Suprapubic skin (tissue), 4 donors: ENCODE results near the gene LPIN2. TPM values are rescaled to one million over a fixed set of nuclear protein-coding genes. Genes with fewer than 3 reads are reported as not detected.

Experiments used
- DNase-seq, 2 donors: peaks; one replicate each; pipeline ENCODE4 v3.0.0-alpha.2; 2019; ENCODE audit warnings: low spot score in 2 of 2
- H3K27ac ChIP-seq: fragments of 200-600 bp; sonication (generic); one replicate; pipeline ENCODE4 v1.5.1; 2019
- H3K27me3 ChIP-seq: fragments of 200-600 bp; sonication (generic); one replicate; pipeline ENCODE4 v1.5.1; 2019
- H3K36me3 ChIP-seq: fragments of 200-600 bp; sonication (generic); one replicate; pipeline ENCODE4 v1.5.1; 2019
- H3K4me1 ChIP-seq: fragments of 200-600 bp; sonication (generic); one replicate; pipeline ENCODE4 v1.5.1; 2019
- H3K4me3 ChIP-seq: fragments of 200-600 bp; sonication (generic); one replicate; pipeline ENCODE4 v1.5.1; 2019; ENCODE audit warnings: mild to moderate bottlenecking
- H3K9me3 ChIP-seq: fragments of 200-600 bp; sonication (generic); one replicate; pipeline ENCODE4 v1.5.1; 2019
- CTCF ChIP-seq, 2 donors: fragments of 200-600 bp in 1 of 2; fragments of 450-650 bp in 1 of 2; sonication (generic) in 1 of 2; IDR thresholded peaks; one replicate each; pipeline ENCODE4 v1.5.1; 2016 to 2019; ENCODE audit warnings: antibody characterized with exemption in 2 of 2, mild to moderate bottlenecking in 1 of 2, moderate library complexity in 1 of 2
- EP300 ChIP-seq: sonication (generic); formaldehyde crosslinking; IDR thresholded peaks from one replicate; pipeline ENCODE4 v1.6.1; 2017; ENCODE audit warnings: antibody characterized with exemption
- POLR2A ChIP-seq, 2 donors: fragments of 450-650 bp; IDR thresholded peaks; one replicate each; pipeline ENCODE4 v1.6.1; 2017; ENCODE audit warnings: antibody characterized with exemption in 2 of 2, mild to moderate bottlenecking in 2 of 2, moderate library complexity in 2 of 2
- POLR2AphosphoS5 ChIP-seq, 3 donors: sonication (generic); formaldehyde crosslinking; IDR thresholded peaks; one replicate each; pipeline ENCODE4 v1.6.1; 2017; ENCODE audit warnings: antibody characterized with exemption in 3 of 3
- WGBS: methylation state at CpG from one replicate; pipeline ENCODE4 v1.1.5; 2018; 5-methylcytosine and 5-hydroxymethylcytosine counted together
- total RNA-seq, 4 donors: library from RNA; depleted of rRNA; stranded (reverse); fragments of >200 nt; gene quantifications; one replicate each; pipeline ENCODE4 v1.1.0, GENCODE V29; 2016

Gene LPIN2
- total RNA-seq, 4 donors from 2014 or later = 7.2 to 11.2 (median 9.1) TPM

GRCh38 chr18:2967820-2968219 is 45.1 kb downstream of the LPIN2 start:
- no peak for DNase-seq
- Histone ChIP-seq H3K9me3 (no peaks in the 10 kb centered on the region), H3K36me3 (no peaks in the 10 kb centered on the region), H3K4me3 (no peak overlapping the region), H3K27me3 (no peaks in the 10 kb centered on the region), H3K27ac (no peak overlapping the region), H3K4me1 (peaks cover 24% of the 10 kb centered on the region)
- 82% methylated on average over 8 of the region's 8 CpGs for whole genome bisulfite sequencing
- TF ChIP-seq EP300 (no peak), POLR2A (IDR thresholded peaks at IDR 0.05) (no peak), POLR2AphosphoS5 (IDR thresholded peaks at IDR 0.05) (no peak), CTCF (IDR thresholded peaks at IDR 0.05) (no peak)

- H3K9me3 ChIP-seq = no peaks in the 10 kb centered on the region
- no peak for DNase-seq
- peaks cover 23% of the 10 kb centered on the region for H3K4me1 ChIP-seq
- H3K36me3 ChIP-seq = no peaks in the 10 kb centered on the region
- H3K4me3 ChIP-seq = no peak overlapping the region
- H3K27ac ChIP-seq = no peak overlapping the region
- no peaks in the 10 kb centered on the region for H3K27me3 ChIP-seq
- 88% methylated on average over 11 of the region's 11 CpGs for WGBS
- no peak for TF ChIP-seq CTCF (IDR thresholded peaks at IDR 0.05)
- TF ChIP-seq POLR2A (IDR thresholded peaks at IDR 0.05) = no peak
- TF ChIP-seq POLR2AphosphoS5 (IDR thresholded peaks at IDR 0.05) = no peak
- no peak for TF ChIP-seq EP300
These were observed 45.6 kb downstream of the LPIN2 start for GRCh38 chr18:2967357-2967756.

GRCh38 chr18:2966560-2966959 is 46.4 kb downstream of the LPIN2 start:
- WGBS = 94% methylated on average over 4 of the region's 4 CpGs

GRCh38 chr18:2965797-2966196 is 47.1 kb downstream of the LPIN2 start:
- peaks cover 28% of the 10 kb centered on the region for H3K4me1 ChIP-seq
- H3K27ac ChIP-seq = no peak overlapping the region
- H3K9me3 ChIP-seq = no peaks in the 10 kb centered on the region
- TF ChIP-seq POLR2A (IDR thresholded peaks at IDR 0.05) (no peak), CTCF (IDR thresholded peaks at IDR 0.05) (no peak), EP300 (no peak), POLR2AphosphoS5 (IDR thresholded peaks at IDR 0.05) (no peak)
- no peaks in the 10 kb centered on the region for H3K36me3 ChIP-seq
- WGBS = 90% methylated on average over 4 of the region's 4 CpGs
- no peaks in the 10 kb centered on the region for H3K27me3 ChIP-seq
- DNase-seq = no peak
- H3K4me3 ChIP-seq = no peak overlapping the region

More at GRCh38 chr18:2966560-2966959, 46.4 kb downstream of the LPIN2 start:
- Histone ChIP-seq H3K27ac (no peak overlapping the region), H3K36me3 (no peaks in the 10 kb centered on the region), H3K27me3 (no peaks in the 10 kb centered on the region), H3K4me3 (no peak overlapping the region), H3K4me1 (peaks cover 31% of the 10 kb centered on the region), H3K9me3 (no peaks in the 10 kb centered on the region)
- no peak for DNase-seq
- no peak for TF ChIP-seq POLR2A (IDR thresholded peaks at IDR 0.05)
- TF ChIP-seq CTCF (IDR thresholded peaks at IDR 0.05) = no peak
- TF ChIP-seq POLR2AphosphoS5 (IDR thresholded peaks at IDR 0.05) = no peak
- no peak for TF ChIP-seq EP300

- Histone ChIP-seq H3K27ac (no peak overlapping the region), H3K4me1 (peaks cover 19% of the 10 kb centered on the region), H3K4me3 (no peak overlapping the region), H3K36me3 (no peaks in the 10 kb centered on the region), H3K27me3 (no peaks in the 10 kb centered on the region), H3K9me3 (no peaks in the 10 kb centered on the region)
- no peak for DNase-seq
- WGBS = 91% methylated on average over 8 of the region's 8 CpGs
- TF ChIP-seq POLR2A (IDR thresholded peaks at IDR 0.05) (no peak), CTCF (IDR thresholded peaks at IDR 0.05) (no peak), EP300 (no peak), POLR2AphosphoS5 (IDR thresholded peaks at IDR 0.05) (no peak)
These were observed 48.5 kb downstream of the LPIN2 start for GRCh38 chr18:2964361-2965010.

Other genes with a start within 250 kb of the LPIN2 start
- 10 to 100 TPM in 1 of 4 donors, 1 to 10 TPM in 3; 4.3 to 11.3 (median 7.1) TPM for gene EMILIN2, start 166.1 kb downstream of the LPIN2 start, total RNA-seq
- gene MYOM1, start 206.8 kb upstream of the LPIN2 start, total RNA-seq = 1 to 10 TPM in 3 of 4 donors, under 1 TPM in 1; 0.99 to 2.1 (median 1.6) TPM
- gene MYL12A, start 234.7 kb upstream of the LPIN2 start, total RNA-seq = 100 to 1,000 TPM; 190 to 259 (median 242) TPM
- gene MYL12B, start 249.0 kb upstream of the LPIN2 start, total RNA-seq = 100 to 1,000 TPM; 182 to 333 (median 295) TPM